BE2C (cell line): ENCODE measurements around the gene CABLES1.

ENCODE experiments used
- DNase-seq: peaks from one replicate; pipeline ENCODE4 v3.0.0-alpha.2; 2020
- H3K27me3 ChIP-seq: fragments of 250-450 bp; sonication (Bioruptor Pico); 2 replicates; pipeline ENCODE4 v1.5.1; 2020; ENCODE audit warnings: mild to moderate bottlenecking
- H3K36me3 ChIP-seq: fragments of 250-450 bp; sonication (Bioruptor Pico); 2 replicates; pipeline ENCODE4 v1.5.1; 2020; ENCODE audit warnings: mild to moderate bottlenecking
- H3K4me1 ChIP-seq: fragments of 250-450 bp; sonication (Bioruptor Pico); 2 replicates; pipeline ENCODE4 v1.5.1; 2020
- H3K4me3 ChIP-seq: 2 replicates; pipeline ENCODE4 v1.5.1; 2011; ENCODE audit warnings: low read depth, low read length
- H3K9me3 ChIP-seq: fragments of 250-450 bp; sonication (Bioruptor Pico); 2 replicates; pipeline ENCODE4 v1.5.1; 2020
- CTCF ChIP-seq: IDR thresholded peaks from 2 replicates; pipeline ENCODE4 v1.5.1; 2012; ENCODE audit warnings: mild to moderate bottlenecking, low read depth, low read length

Gene CABLES1

GRCh38 chr18:23183411-23184150 is 48.3 kb downstream of the CABLES1 start:
- no peak for DNase-seq

GRCh38 chr18:23186781-23187180 is 51.5 kb downstream of the CABLES1 start:
- Histone ChIP-seq H3K4me3 (no peak overlapping the region), H3K4me1 (no peaks in the 10 kb centered on the region), H3K9me3 (no peaks in the 10 kb centered on the region), H3K36me3 (no peaks in the 10 kb centered on the region), H3K27me3 (no peaks in the 10 kb centered on the region)
- no peak for TF ChIP-seq CTCF
- DNase-seq, result no peak

More at GRCh38 chr18:23183411-23184150, 48.3 kb downstream of the CABLES1 start:
- Histone ChIP-seq H3K36me3 (no peaks in the 10 kb centered on the region), H3K9me3 (no peaks in the 10 kb centered on the region), H3K4me1 (no peaks in the 10 kb centered on the region), H3K4me3 (no peak overlapping the region), H3K27me3 (no peaks in the 10 kb centered on the region)
- TF ChIP-seq CTCF, result no peak

GRCh38 chr18:23188068-23188760 is 52.9 kb downstream of the CABLES1 start:
- Histone ChIP-seq H3K9me3 (no peaks in the 10 kb centered on the region), H3K4me1 (no peaks in the 10 kb centered on the region; the same call in 1 of the 2 replicates), H3K4me3 (no peak overlapping the region), H3K36me3 (no peaks in the 10 kb centered on the region), H3K27me3 (no peaks in the 10 kb centered on the region)
- DNase-seq, result no peak
- no peak for TF ChIP-seq CTCF

- H3K4me3 ChIP-seq, result no peak overlapping the region
- H3K9me3 ChIP-seq, result no peaks in the 10 kb centered on the region
- TF ChIP-seq CTCF, result no peak
- DNase-seq, result no peak
- no peaks in the 10 kb centered on the region for H3K36me3 ChIP-seq
- no peaks in the 10 kb centered on the region for H3K27me3 ChIP-seq
- no peaks in the 10 kb centered on the region; the same call in 1 of the 2 replicates for H3K4me1 ChIP-seq
Measured at GRCh38 chr18:23189099-23189498, 53.8 kb downstream of the CABLES1 start.

GRCh38 chr18:23189768-23190661 is 54.7 kb downstream of the CABLES1 start:
- Histone ChIP-seq H3K4me1 (no peaks in the 10 kb centered on the region; the same call in 1 of the 2 replicates), H3K4me3 (no peak overlapping the region), H3K27me3 (no peaks in the 10 kb centered on the region), H3K36me3 (no peaks in the 10 kb centered on the region), H3K9me3 (no peaks in the 10 kb centered on the region)
- no peak for TF ChIP-seq CTCF
- no peak for DNase-seq
